Putamen (tissue), 1 donor: ENCODE data around the gene CACNA1B.
A peak's percentile ranks its signal among the peaks of the same experiment; 100 is the strongest.

ENCODE experiments used
- DNase-seq: peaks from one replicate; pipeline ENCODE4 v3.0.0-alpha.2; 2016; ENCODE audit warnings: low spot score

The CACNA1B gene

GRCh38 chr9:138053321-138053868 is 175.8 kb downstream of the CACNA1B start:
- DNase-seq, result no peak

GRCh38 chr9:138053996-138054752 is 176.6 kb downstream of the CACNA1B start:
- no peak for DNase-seq

- no peak for DNase-seq
These were observed 180.1 kb downstream of the CACNA1B start for GRCh38 chr9:138057726-138058125.

GRCh38 chr9:138058181-138058580 is 180.6 kb downstream of the CACNA1B start:
- DNase-seq, result no peak

GRCh38 chr9:138059196-138059595 is 181.6 kb downstream of the CACNA1B start:
- no peak for DNase-seq

GRCh38 chr9:138060365-138060764 is 182.8 kb downstream of the CACNA1B start:
- DNase-seq, result no peak

- DNase-seq, result no peak
These were observed 183.3 kb downstream of the CACNA1B start for GRCh38 chr9:138060881-138061280.

GRCh38 chr9:138061631-138062030 is 184.0 kb downstream of the CACNA1B start:
- DNase-seq, result no peak

- DNase-seq, result no peak
These were observed 184.6 kb downstream of the CACNA1B start for GRCh38 chr9:138062196-138062595.

- DNase-seq, result no peak
These were observed 185.5 kb downstream of the CACNA1B start for GRCh38 chr9:138063033-138063432.

- DNase-seq, result no peak
These were observed 186.2 kb downstream of the CACNA1B start for GRCh38 chr9:138063785-138064184.

- no peak for DNase-seq
These were observed 187.0 kb downstream of the CACNA1B start for GRCh38 chr9:138064547-138064946.

GRCh38 chr9:138065287-138065686 is 187.7 kb downstream of the CACNA1B start:
- no peak for DNase-seq

GRCh38 chr9:138066049-138066448 is 188.5 kb downstream of the CACNA1B start:
- no peak for DNase-seq

- no peak for DNase-seq
These were observed 190.2 kb downstream of the CACNA1B start for GRCh38 chr9:138067613-138068367.

GRCh38 chr9:138068601-138069035 is 191.0 kb downstream of the CACNA1B start:
- no peak for DNase-seq

GRCh38 chr9:138069731-138070456 is 192.3 kb downstream of the CACNA1B start:
- no peak for DNase-seq

GRCh38 chr9:138070815-138071214 is 193.2 kb downstream of the CACNA1B start:
- no peak for DNase-seq

GRCh38 chr9:138071292-138071691 is 193.7 kb downstream of the CACNA1B start:
- no peak for DNase-seq

- DNase-seq, result no peak
These were observed 194.1 kb downstream of the CACNA1B start for GRCh38 chr9:138071731-138072130.

- DNase-seq, result peak; percentile 39
These were observed 194.7 kb downstream of the CACNA1B start for GRCh38 chr9:138072161-138072842.

- no peak for DNase-seq
These were observed 195.3 kb downstream of the CACNA1B start for GRCh38 chr9:138072897-138073296.
